ENCODE results near the gene RAB21. TPM values are rescaled to one million over a fixed set of nuclear protein-coding genes. Genes with fewer than 3 reads are reported as not detected.
"Not testable (repeated sequence)": the region's sequence is repeated elsewhere in the genome, so short reads cannot be mapped to it uniquely, and the experiment has no call there.

Gene RAB21
- total RNA-seq, 2 donors from 2014 or later, result 47.6 to 51.2 TPM

DNA sequence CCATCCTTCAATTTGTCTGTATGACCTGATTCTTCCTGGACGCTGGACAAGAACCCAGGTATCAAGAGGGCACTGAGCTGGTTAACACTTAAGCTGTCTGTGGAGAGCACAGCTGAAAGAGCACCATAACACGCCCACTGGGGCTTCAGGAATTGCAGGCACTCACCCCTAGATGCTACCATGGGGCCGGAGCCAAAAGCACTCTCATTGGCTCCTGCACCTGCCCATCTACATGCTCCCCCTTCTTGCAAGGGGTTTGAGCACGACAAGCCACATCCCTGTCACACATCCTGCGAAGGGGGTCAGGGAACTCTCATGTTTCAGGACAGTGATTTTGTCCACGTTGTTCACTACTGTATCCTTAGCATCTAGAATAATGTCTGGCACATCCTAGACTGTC lies 49.8 kb downstream of the RAB21 start:
- WGBS, 2 experiments (ENCODE audit: insufficient coverage in 1 of 2, insufficient read length in 1 of 2), result 55 to 87% methylated on average over 5 to 6 of the region's 6 CpGs
- H3K4me3 ChIP-seq (ENCODE audit: low read length), result no peak overlapping the region
- H3K36me3 Mint-ChIP-seq (ENCODE audit: low read depth), result no peaks in the 10 kb centered on the region

DNA sequence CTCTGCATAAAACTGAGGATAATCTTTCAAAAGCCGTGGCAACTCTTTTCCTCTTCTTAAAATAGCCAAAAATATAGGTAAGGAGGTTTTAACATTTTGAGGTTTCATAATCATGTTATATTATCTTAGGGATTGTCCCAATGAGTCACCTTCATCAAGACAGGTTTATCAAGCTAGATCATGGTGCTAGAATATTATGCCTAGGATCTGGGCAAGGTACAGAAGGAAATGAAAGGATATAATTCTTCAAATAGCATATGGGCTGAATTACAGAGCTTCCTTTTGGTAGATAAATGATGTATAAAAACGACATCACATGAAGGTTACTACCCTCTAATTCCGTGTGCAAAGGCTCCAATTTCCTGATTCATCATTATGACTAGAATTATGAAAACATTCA lies 56.3 kb downstream of the RAB21 start:
- Mint-ChIP-seq H3K36me3 (ENCODE audit: low read depth) (no peaks in the 10 kb centered on the region), H3K27me3 (ENCODE audit: insufficient read depth) (peaks cover 8% of the 10 kb centered on the region), H3K4me3 (no peak overlapping the region), H3K9me3 (no peaks in the 10 kb centered on the region), H3K27ac (no peak overlapping the region), H3K4me1 (peaks cover 1% of the 10 kb centered on the region)
- 60 to 94% methylated on average over 1 to 3 of the region's 3 CpGs for WGBS, 2 experiments (ENCODE audit: insufficient coverage in 1 of 2, insufficient read length in 1 of 2)
- Histone ChIP-seq H3K27ac (ENCODE audit: low read depth, low read length) (no peak overlapping the region), H3K4me3 (ENCODE audit: low read length) (no peak overlapping the region), H3K27me3 (ENCODE audit: control insufficient read depth, insufficient read depth, low read length, poor library complexity, severe bottlenecking) (peaks cover 10% of the 10 kb centered on the region), H3K4me1 (ENCODE audit: control insufficient read depth, insufficient read depth, low read length) (no peaks in the 10 kb centered on the region), H3K9me3 (ENCODE audit: control insufficient read depth, low read length) (no peaks in the 10 kb centered on the region), H3K36me3 (ENCODE audit: control insufficient read depth, insufficient read depth, low read length) (no peaks in the 10 kb centered on the region), H3K9ac (ENCODE audit: extremely low read depth, low read length, poor library complexity, severe bottlenecking) (no peak overlapping the region)
- no peak for DNase-seq
- TF ChIP-seq, protein P1, sequence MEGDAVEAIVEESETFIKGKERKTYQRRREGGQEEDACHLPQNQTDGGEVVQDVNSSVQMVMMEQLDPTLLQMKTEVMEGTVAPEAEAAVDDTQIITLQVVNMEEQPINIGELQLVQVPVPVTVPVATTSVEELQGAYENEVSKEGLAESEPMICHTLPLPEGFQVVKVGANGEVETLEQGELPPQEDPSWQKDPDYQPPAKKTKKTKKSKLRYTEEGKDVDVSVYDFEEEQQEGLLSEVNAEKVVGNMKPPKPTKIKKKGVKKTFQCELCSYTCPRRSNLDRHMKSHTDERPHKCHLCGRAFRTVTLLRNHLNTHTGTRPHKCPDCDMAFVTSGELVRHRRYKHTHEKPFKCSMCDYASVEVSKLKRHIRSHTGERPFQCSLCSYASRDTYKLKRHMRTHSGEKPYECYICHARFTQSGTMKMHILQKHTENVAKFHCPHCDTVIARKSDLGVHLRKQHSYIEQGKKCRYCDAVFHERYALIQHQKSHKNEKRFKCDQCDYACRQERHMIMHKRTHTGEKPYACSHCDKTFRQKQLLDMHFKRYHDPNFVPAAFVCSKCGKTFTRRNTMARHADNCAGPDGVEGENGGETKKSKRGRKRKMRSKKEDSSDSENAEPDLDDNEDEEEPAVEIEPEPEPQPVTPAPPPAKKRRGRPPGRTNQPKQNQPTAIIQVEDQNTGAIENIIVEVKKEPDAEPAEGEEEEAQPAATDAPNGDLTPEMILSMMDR (conservative IDR thresholded peaks at IDR 0.05), result no peak

More for the DNA sequence above, 49.8 kb downstream of the RAB21 start:
- no peaks in the 10 kb centered on the region for H3K4me1 ChIP-seq (ENCODE audit: control insufficient read depth, insufficient read depth, low read length)
- peak; percentile 90 for DNase-seq
- H3K36me3 ChIP-seq (ENCODE audit: control insufficient read depth, insufficient read depth, low read length), result no peaks in the 10 kb centered on the region
- H3K9me3 ChIP-seq (ENCODE audit: control insufficient read depth, low read length), result no peaks in the 10 kb centered on the region
- H3K9ac ChIP-seq (ENCODE audit: extremely low read depth, low read length, poor library complexity, severe bottlenecking), result no peak overlapping the region
- Mint-ChIP-seq H3K27ac (no peak overlapping the region), H3K9me3 (no peaks in the 10 kb centered on the region), H3K4me3 (no peak overlapping the region), H3K27me3 (ENCODE audit: insufficient read depth) (no peaks in the 10 kb centered on the region), H3K4me1 (no peaks in the 10 kb centered on the region)
- H3K27me3 ChIP-seq (ENCODE audit: control insufficient read depth, insufficient read depth, low read length, poor library complexity, severe bottlenecking), result peaks cover under 1% of the 10 kb centered on the region
- H3K27ac ChIP-seq (ENCODE audit: low read depth, low read length), result no peak overlapping the region
- TF ChIP-seq, protein P1 (conservative IDR thresholded peaks at IDR 0.05), result no peak

DNA sequence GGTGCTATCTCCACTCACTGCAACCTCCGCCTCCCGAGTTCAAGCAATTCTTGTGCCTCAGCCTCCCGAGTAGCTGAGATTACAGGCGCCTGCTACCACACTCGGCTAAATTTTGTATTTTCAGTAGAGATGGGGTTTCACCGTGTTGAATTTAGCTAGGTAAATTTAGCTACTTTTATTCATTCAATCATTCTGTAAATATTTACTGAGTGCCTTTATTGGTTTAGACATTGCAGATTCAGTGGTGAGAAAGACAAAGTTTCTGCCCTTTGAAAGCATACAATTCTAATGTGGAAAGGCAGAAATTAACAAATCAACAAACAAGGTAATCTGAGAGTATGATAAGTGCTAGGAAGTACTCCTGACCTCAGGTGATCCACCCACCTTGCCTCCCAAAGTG lies 60.6 kb downstream of the RAB21 start:
- not testable (repeated sequence) for H3K9me3 Mint-ChIP-seq; H3K36me3 Mint-ChIP-seq (ENCODE audit: low read depth); H3K27ac Mint-ChIP-seq

DNA sequence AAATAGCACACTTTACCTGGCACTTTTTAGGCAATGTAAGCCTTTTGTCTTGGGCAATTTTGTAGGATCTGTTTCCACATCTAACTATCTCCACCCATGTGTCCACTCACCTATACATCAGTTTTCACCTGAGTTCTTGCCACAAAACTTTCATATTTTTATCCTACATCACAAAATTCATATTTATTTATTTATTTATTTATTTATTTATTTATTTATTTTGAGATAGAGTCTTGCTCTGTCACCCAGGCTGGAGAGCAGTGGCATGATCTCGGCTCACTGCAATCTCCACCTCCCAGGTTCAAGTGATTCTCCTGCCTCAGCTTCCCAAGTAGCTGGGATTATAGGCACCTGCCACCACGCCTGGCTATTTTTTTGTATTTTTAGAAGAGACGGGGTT lies 67.4 kb downstream of the RAB21 start:
- not testable (repeated sequence) for H3K9me3 Mint-ChIP-seq; H3K9me3 ChIP-seq (ENCODE audit: control insufficient read depth, low read length); H3K27me3 Mint-ChIP-seq (ENCODE audit: insufficient read depth); H3K36me3 Mint-ChIP-seq (ENCODE audit: low read depth); DNase-seq; H3K9ac ChIP-seq (ENCODE audit: extremely low read depth, low read length, poor library complexity, severe bottlenecking); H3K27me3 ChIP-seq (ENCODE audit: control insufficient read depth, insufficient read depth, low read length, poor library complexity, severe bottlenecking); H3K27ac ChIP-seq (ENCODE audit: low read depth, low read length); H3K4me1 Mint-ChIP-seq; H3K36me3 ChIP-seq (ENCODE audit: control insufficient read depth, insufficient read depth, low read length); H3K4me3 ChIP-seq (ENCODE audit: low read length); H3K4me3 Mint-ChIP-seq; H3K4me1 ChIP-seq (ENCODE audit: control insufficient read depth, insufficient read depth, low read length); H3K27ac Mint-ChIP-seq
- 90 to 100% methylated on average over 1 to 3 of the region's 3 CpGs for WGBS, 2 experiments (ENCODE audit: insufficient coverage in 1 of 2, insufficient read length in 1 of 2)

More for the DNA sequence above, 60.6 kb downstream of the RAB21 start:
- H3K4me1 ChIP-seq (ENCODE audit: control insufficient read depth, insufficient read depth, low read length); H3K27ac ChIP-seq (ENCODE audit: low read depth, low read length); DNase-seq; H3K27me3 ChIP-seq (ENCODE audit: control insufficient read depth, insufficient read depth, low read length, poor library complexity, severe bottlenecking); H3K4me3 Mint-ChIP-seq; H3K9ac ChIP-seq (ENCODE audit: extremely low read depth, low read length, poor library complexity, severe bottlenecking); H3K27me3 Mint-ChIP-seq (ENCODE audit: insufficient read depth); H3K36me3 ChIP-seq (ENCODE audit: control insufficient read depth, insufficient read depth, low read length); H3K9me3 ChIP-seq (ENCODE audit: control insufficient read depth, low read length); H3K4me1 Mint-ChIP-seq; H3K4me3 ChIP-seq (ENCODE audit: low read length): not testable (repeated sequence)
- 88 to 92% methylated on average over 5 of the region's 6 CpGs for WGBS, 2 experiments (ENCODE audit: insufficient coverage in 1 of 2, insufficient read length in 1 of 2)
